ENCODE measurements around the gene WIF1. TPM values are rescaled to one million over a fixed set of nuclear protein-coding genes. Genes with fewer than 3 reads are reported as not detected.

The WIF1 gene
- total RNA-seq, 2 donors from 2014 or later, result 0.46 to 0.76 TPM

- DNase-seq (ENCODE audit: low spot score), result no peak
- intact Hi-C loops (cut with DNase I), result no loop called here
Measured at GRCh38 chr12:65125247-65125646, 4.1 kb upstream of the WIF1 start.

- no peak for DNase-seq (ENCODE audit: low spot score)
- intact Hi-C loops (cut with DNase I), result no loop called here
Measured at GRCh38 chr12:65123435-65124063, 2.4 kb upstream of the WIF1 start.

- intact Hi-C loops (cut with DNase I), result no loop called here
- DNase-seq (ENCODE audit: low spot score), result no peak
Measured at GRCh38 chr12:65122703-65123102, 1.6 kb upstream of the WIF1 start.

- intact Hi-C loops (cut with DNase I), result no loop called here
- peak; percentile 64 for DNase-seq (ENCODE audit: low spot score)
Measured at GRCh38 chr12:65121956-65122469, 908 bp upstream of the WIF1 start.

- DNase-seq (ENCODE audit: low spot score), result no peak
- intact Hi-C loops (cut with DNase I), result no loop called here
Measured at GRCh38 chr12:65119063-65119462, 2.0 kb downstream of the WIF1 start.

- intact Hi-C loops (cut with DNase I), result no loop called here
- no peak for DNase-seq (ENCODE audit: low spot score)
Measured at GRCh38 chr12:65113621-65114035, 7.5 kb downstream of the WIF1 start.

GRCh38 chr12:65106948-65107347 is 14.2 kb downstream of the WIF1 start:
- intact Hi-C loops (cut with DNase I), result no loop called here
- DNase-seq (ENCODE audit: low spot score), result no peak

- intact Hi-C loops (cut with DNase I), result no loop called here
- no peak for DNase-seq (ENCODE audit: low spot score)
Measured at GRCh38 chr12:65100140-65100539, 21.0 kb downstream of the WIF1 start.

- DNase-seq (ENCODE audit: low spot score), result no peak
- intact Hi-C loops (cut with DNase I), result no loop called here
Measured at GRCh38 chr12:65099182-65099581, 21.9 kb downstream of the WIF1 start.

- no peak for DNase-seq (ENCODE audit: low spot score)
- intact Hi-C loops (cut with DNase I), result no loop called here
Measured at GRCh38 chr12:65098364-65098763, 22.7 kb downstream of the WIF1 start.

GRCh38 chr12:65094722-65095121 is 26.4 kb downstream of the WIF1 start:
- intact Hi-C loops (cut with DNase I), result loop anchor here in 1 of 2 donors (2.0 kb wide), 1 partner anchor 42 kb away; no protein-coding TSS in a partner anchor
- DNase-seq (ENCODE audit: low spot score), result no peak

GRCh38 chr12:65093606-65094005 is 27.5 kb downstream of the WIF1 start:
- no peak for DNase-seq (ENCODE audit: low spot score)
- intact Hi-C loops (cut with DNase I), result loop anchor here in 1 of 2 donors (2.0 kb wide), 1 partner anchor 41 kb away; no protein-coding TSS in a partner anchor

GRCh38 chr12:65090461-65090860 is 30.6 kb downstream of the WIF1 start:
- intact Hi-C loops (cut with DNase I), result no loop called here
- no peak for DNase-seq (ENCODE audit: low spot score)

- intact Hi-C loops (cut with DNase I), result no loop called here
- DNase-seq (ENCODE audit: low spot score), result no peak
Measured at GRCh38 chr12:65086236-65086635, 34.9 kb downstream of the WIF1 start.

GRCh38 chr12:65084579-65084978 is 36.5 kb downstream of the WIF1 start:
- DNase-seq (ENCODE audit: low spot score), result no peak
- intact Hi-C loops (cut with DNase I), result no loop called here

- intact Hi-C loops (cut with DNase I), result no loop called here
- no peak for DNase-seq (ENCODE audit: low spot score)
Measured at GRCh38 chr12:65083581-65083980, 37.5 kb downstream of the WIF1 start.

- intact Hi-C loops (cut with DNase I), result no loop called here
- DNase-seq (ENCODE audit: low spot score), result no peak
Measured at GRCh38 chr12:65082406-65082805, 38.7 kb downstream of the WIF1 start.

- intact Hi-C loops (cut with DNase I), result no loop called here
- DNase-seq (ENCODE audit: low spot score), result no peak
Measured at GRCh38 chr12:65081496-65081895, 39.6 kb downstream of the WIF1 start.

GRCh38 chr12:65074932-65075331 is 46.2 kb downstream of the WIF1 start:
- intact Hi-C loops (cut with DNase I), result no loop called here
- DNase-seq (ENCODE audit: low spot score), result no peak

GRCh38 chr12:65069336-65069735 is 51.8 kb downstream of the WIF1 start:
- intact Hi-C loops (cut with DNase I), result no loop called here
- no peak for DNase-seq (ENCODE audit: low spot score)

- intact Hi-C loops (cut with DNase I), result no loop called here
- no peak for DNase-seq (ENCODE audit: low spot score)
Measured at GRCh38 chr12:65067383-65067782, 53.7 kb downstream of the WIF1 start.
